GM19025 (cell line): ENCODE data around the gene EYA2.

Source experiments
- ATAC-seq: cut with Tn5 transposase; IDR thresholded peaks from one replicate; pipeline ENCODE4 v1.9.1; 2021; ENCODE audit warnings: mild to moderate bottlenecking, low read depth, moderate library complexity; ENCODE audit not compliant: unreplicated experiment

EYA2 gene

DNA sequence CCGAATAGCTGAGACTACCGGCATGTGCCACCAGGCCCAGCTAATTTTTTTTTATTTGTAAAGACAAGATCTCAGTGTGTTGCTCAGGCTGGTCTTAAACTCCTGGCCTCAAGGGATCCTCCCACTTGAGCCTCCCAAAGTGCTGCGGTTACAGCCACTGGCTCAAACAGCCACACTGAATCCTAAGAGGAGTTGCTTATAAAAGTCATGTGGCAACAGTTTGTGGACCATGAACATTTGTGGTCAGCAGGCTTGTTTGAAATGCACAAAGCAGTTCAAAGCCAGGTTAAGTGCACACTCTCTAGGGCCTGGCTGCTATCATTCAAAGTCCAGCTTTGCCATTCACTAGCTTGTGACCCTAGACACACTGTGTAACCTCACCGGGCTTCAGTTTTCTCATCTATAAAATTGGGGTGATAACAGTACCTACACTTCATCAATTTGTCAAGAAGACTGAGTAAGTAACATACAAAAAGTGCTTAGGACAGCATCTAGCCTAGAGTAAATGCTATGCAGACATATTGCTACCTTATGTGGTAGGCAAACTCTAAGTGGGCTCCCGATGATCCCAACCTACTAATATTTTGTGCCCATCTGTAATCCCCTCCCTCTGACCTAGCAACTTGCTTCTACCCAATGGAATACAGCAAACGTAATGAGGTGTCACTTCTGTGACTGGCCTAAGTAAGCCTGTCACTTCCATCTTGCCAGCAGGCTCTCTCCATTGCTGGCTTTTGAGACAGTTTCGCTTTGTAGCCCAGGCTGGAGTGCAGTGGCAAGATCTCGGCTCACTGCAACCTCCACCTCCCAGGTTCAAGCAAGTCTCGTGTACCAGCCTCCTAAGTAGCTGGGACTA, 338.9 kb downstream of the EYA2 start:
- no peak for ATAC-seq

DNA sequence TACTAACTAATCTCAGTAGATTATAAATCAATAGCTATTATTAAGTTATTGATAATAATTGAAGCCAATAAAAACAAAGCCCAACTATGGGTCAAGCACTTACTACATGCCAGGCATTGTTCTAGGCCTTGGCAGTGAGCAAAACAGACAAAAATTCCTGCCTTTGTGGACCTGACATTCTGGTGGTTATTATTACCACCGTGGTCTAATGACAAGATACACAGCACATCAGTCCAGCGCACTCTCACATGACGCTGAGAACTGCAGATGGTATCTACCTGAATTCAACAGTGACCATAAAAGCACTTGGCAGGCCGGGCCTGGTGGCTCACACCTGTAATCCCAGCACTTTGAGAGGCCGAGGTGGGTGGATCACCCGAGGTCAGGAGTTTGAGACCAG, 340.5 kb downstream of the EYA2 start:
- no peak for ATAC-seq

DNA sequence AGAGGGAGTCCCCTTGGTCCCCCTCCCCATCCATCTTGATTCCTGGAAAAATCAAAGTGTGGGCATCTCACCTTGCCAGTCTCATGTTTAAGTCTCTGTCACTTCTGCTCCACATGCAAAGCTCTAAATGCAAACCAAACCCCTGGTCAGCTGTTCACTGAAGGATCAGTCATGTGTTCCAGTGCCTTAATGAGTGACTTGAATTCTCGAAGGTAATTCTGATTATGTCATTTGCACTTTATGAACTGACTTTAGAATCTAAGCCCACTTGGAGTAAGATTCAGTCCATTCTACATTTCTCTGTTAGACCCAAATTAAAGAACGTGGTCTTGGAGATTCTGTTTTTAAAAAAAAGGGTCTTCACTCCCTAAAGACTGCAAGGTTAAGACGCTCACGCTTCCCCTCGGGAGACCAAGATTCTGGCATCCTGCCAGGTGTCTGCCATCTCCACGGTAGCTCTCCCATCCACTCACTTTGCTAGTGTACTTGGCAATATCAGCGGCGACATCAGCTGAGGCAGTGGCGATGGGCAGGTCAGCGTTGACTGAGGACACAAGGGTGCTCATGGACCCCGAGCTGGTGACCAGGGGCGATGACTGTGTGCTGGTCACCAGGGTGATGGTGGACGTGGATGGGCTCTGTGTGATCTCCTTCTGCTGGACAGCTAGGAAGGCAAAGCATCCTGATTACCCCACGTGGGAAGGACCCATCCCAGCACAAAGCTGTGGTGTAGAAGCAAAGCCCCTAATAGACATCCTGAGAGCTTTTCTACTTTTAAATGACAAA, 341.4 kb downstream of the EYA2 start:
- no peak for ATAC-seq

DNA sequence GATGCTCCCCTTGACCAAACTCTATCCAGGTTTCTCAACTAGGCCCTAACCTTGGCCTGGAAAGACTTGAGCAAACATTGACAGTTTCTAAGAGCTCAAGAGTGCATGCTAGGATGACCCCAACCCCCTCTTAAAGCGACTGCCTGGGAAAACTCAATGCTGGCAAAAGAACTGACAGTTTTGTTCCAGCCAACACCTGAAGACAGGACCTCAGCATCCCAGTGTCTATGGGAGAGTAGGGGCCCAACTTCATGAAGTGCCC, 341.9 kb downstream of the EYA2 start:
- ATAC-seq, result no peak

DNA sequence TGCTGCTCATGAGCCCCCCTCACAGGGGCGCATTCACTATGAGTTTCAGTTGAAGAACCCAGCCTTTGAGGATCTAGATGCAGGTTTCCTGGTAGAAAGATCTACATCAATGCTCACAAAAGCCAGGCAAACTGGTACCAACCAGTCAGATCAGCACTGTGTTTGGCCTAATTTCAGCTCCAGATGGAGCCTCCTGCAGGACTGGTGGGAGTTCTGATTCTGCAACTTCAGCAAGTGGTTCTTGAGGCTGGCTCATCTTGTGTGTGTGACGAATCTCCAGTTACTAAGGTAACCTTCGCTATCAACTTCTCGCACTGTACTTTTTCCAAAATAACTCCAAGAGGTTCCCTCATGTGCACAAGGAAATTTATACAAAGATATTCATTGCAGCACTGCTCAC, 343.1 kb downstream of the EYA2 start:
- ATAC-seq, result no peak
